Esophagus squamous epithelium (tissue), 4 donors: ENCODE data around the gene ANKRD13C.

Source experiments
- POLR2A ChIP-seq, 4 donors: fragments of 450-650 bp; IDR thresholded peaks; one replicate each; pipeline ENCODE4 v1.6.1; 2017; ENCODE audit warnings: antibody characterized with exemption in 4 of 4, mild to moderate bottlenecking in 4 of 4, moderate library complexity in 3 of 4
- TF ChIP-seq, protein P1 (sequence below), 6 experiments: fragments of 450-650 bp in 4 of 6; fragments of 200-600 bp in 2 of 6; sonication (generic) in 2 of 6; IDR thresholded peaks; one replicate each; pipeline ENCODE4 v1.5.1; 2016 to 2019; ENCODE audit warnings: antibody characterized with exemption in 6 of 6, mild to moderate bottlenecking in 4 of 6, moderate library complexity in 4 of 6

DNA sequence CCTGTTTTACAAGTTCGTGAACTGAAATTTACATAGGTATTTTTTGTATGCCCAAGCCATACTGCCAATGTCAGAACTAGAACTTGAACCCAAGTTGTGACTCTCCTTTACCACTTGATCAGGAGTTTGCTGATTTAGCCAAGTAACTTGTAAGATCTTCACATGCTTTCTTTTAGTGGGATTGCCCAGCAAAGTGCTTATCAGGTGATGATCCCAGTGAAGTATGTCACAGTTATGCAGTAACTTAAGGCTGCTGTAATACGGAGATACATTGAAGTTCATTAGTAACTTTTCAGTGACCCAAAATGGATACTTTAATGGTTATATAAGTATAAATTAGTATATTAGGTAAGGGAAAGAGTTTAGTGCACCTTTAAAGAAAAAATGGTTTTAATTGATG, 129.6 kb downstream of the ANKRD13C start:
- TF ChIP-seq, protein P1, sequence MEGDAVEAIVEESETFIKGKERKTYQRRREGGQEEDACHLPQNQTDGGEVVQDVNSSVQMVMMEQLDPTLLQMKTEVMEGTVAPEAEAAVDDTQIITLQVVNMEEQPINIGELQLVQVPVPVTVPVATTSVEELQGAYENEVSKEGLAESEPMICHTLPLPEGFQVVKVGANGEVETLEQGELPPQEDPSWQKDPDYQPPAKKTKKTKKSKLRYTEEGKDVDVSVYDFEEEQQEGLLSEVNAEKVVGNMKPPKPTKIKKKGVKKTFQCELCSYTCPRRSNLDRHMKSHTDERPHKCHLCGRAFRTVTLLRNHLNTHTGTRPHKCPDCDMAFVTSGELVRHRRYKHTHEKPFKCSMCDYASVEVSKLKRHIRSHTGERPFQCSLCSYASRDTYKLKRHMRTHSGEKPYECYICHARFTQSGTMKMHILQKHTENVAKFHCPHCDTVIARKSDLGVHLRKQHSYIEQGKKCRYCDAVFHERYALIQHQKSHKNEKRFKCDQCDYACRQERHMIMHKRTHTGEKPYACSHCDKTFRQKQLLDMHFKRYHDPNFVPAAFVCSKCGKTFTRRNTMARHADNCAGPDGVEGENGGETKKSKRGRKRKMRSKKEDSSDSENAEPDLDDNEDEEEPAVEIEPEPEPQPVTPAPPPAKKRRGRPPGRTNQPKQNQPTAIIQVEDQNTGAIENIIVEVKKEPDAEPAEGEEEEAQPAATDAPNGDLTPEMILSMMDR (IDR thresholded peaks at IDR 0.05), result no peak
- TF ChIP-seq POLR2A (IDR thresholded peaks at IDR 0.05), result no peak
